ENCODE measurements around the gene MYL10. TPM values are rescaled to one million over a fixed set of nuclear protein-coding genes. Genes with fewer than 3 reads are reported as not detected.

Gene MYL10
- total RNA-seq, 1 experiment from 2014 or later: not detected

DNA sequence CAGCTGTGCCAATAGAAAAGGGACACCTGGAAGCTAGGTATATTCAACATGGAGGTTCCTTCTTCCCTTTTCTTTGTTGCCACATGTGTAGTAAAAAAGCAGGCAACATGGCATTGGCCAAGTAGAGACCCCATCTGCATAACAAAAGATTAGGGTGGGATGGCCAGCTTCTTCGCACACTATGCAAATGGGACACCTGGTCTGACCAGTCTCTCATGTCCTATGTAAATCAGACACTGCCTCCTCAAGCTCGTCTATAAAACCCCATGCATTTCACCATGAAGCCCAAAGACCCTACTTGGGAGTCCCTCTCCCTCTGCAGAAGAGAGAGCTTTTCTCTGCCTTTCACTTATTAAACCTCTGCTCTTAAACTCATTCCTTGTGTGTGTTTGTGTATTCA is 53.9 kb downstream of the MYL10 start:
- Histone ChIP-seq H3K27me3 (ENCODE audit: insufficient read depth, low read depth) (peaks cover 7% of the 10 kb centered on the region; the same call in 1 of the 2 replicates), H3K4me1 (replicated peaks; ENCODE audit: insufficient read depth) (no peaks in the 10 kb centered on the region), H3K27ac (no peak overlapping the region), H3K79me2 (ENCODE audit: low read depth) (no peaks in the 10 kb centered on the region), H3F3A (ENCODE audit: insufficient read depth, low read depth) (no peaks in the 10 kb centered on the region; the same call in 1 of the 2 replicates), H3K36me3 (ENCODE audit: low read depth) (no peaks in the 10 kb centered on the region), H4K20me1 (ENCODE audit: insufficient read depth) (no peaks in the 10 kb centered on the region), H3K4me3 (no peak overlapping the region), H3K4me2 (no peak overlapping the region), H3K9me3 (ENCODE audit: insufficient read depth, low read depth) (peaks cover 4% of the 10 kb centered on the region; the same call in 1 of the 2 replicates), H3K9me2 (ENCODE audit: insufficient read depth) (no peaks in the 10 kb centered on the region), H2AFZ (no peak overlapping the region)
- BruUV-seq (replicated peaks): no TSS peak
- POLR2A ChIA-PET (ENCODE audit: unreplicated experiment): interaction anchor here (0.5 kb wide), 1 partner anchor 237 kb away, joined by 9 read pairs; no protein-coding TSS in a partner anchor
- intact Hi-C loops (cut with micrococcal nuclease; ENCODE audit: unreplicated experiment): no loop called here
- no peak for TF ChIP-seq EZH2 (IDR thresholded peaks at IDR 0.05; ENCODE audit: low read depth)
- TF ChIP-seq, protein P1, sequence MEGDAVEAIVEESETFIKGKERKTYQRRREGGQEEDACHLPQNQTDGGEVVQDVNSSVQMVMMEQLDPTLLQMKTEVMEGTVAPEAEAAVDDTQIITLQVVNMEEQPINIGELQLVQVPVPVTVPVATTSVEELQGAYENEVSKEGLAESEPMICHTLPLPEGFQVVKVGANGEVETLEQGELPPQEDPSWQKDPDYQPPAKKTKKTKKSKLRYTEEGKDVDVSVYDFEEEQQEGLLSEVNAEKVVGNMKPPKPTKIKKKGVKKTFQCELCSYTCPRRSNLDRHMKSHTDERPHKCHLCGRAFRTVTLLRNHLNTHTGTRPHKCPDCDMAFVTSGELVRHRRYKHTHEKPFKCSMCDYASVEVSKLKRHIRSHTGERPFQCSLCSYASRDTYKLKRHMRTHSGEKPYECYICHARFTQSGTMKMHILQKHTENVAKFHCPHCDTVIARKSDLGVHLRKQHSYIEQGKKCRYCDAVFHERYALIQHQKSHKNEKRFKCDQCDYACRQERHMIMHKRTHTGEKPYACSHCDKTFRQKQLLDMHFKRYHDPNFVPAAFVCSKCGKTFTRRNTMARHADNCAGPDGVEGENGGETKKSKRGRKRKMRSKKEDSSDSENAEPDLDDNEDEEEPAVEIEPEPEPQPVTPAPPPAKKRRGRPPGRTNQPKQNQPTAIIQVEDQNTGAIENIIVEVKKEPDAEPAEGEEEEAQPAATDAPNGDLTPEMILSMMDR (conservative IDR thresholded peaks at IDR 0.05): no peak
- DNase-seq: no peak
- CTCF ChIA-PET: interaction anchor here (0.6 kb wide), 1 partner anchor 489 kb away, joined by 3 read pairs; no protein-coding TSS in a partner anchor

GRCh38 chr7:101572156-101572555 is 56.9 kb downstream of the MYL10 start:
- H4K20me1 ChIP-seq (ENCODE audit: insufficient read depth): no peaks in the 10 kb centered on the region
- CTCF ChIA-PET: no interaction called here
- H3K4me3 ChIP-seq: no peak overlapping the region
- H3K4me2 ChIP-seq: no peak overlapping the region
- no peak overlapping the region for H3K27ac ChIP-seq
- no peak for DNase-seq
- intact Hi-C loops (cut with micrococcal nuclease; ENCODE audit: unreplicated experiment): no loop called here
- no peaks in the 10 kb centered on the region for H3K4me1 ChIP-seq (replicated peaks; ENCODE audit: insufficient read depth)
- H2AFZ ChIP-seq: no peak overlapping the region
- H3F3A ChIP-seq (ENCODE audit: insufficient read depth, low read depth): no peaks in the 10 kb centered on the region; the same call in 1 of the 2 replicates
- peaks cover 4% of the 10 kb centered on the region; the same call in 1 of the 2 replicates for H3K9me3 ChIP-seq (ENCODE audit: insufficient read depth, low read depth)
- H3K27me3 ChIP-seq (ENCODE audit: insufficient read depth, low read depth): peaks cover 11% of the 10 kb centered on the region; the same call in 1 of the 2 replicates
- POLR2A ChIA-PET (ENCODE audit: unreplicated experiment): interaction anchor here (0.6 kb wide), 1 partner anchor 13 kb away, joined by 4 read pairs; no protein-coding TSS in a partner anchor
- H3K79me2 ChIP-seq (ENCODE audit: low read depth): no peaks in the 10 kb centered on the region
- TF ChIP-seq EZH2 (IDR thresholded peaks at IDR 0.05; ENCODE audit: low read depth): no peak
- TF ChIP-seq, protein P1 (conservative IDR thresholded peaks at IDR 0.05): no peak
- H3K36me3 ChIP-seq (ENCODE audit: low read depth): no peaks in the 10 kb centered on the region
- no peaks in the 10 kb centered on the region for H3K9me2 ChIP-seq (ENCODE audit: insufficient read depth)
- no TSS peak for BruUV-seq (replicated peaks)

GRCh38 chr7:101567230-101567629 is 61.9 kb downstream of the MYL10 start:
- no TSS peak for BruUV-seq (replicated peaks)
- Histone ChIP-seq H3K27me3 (ENCODE audit: insufficient read depth, low read depth) (peaks cover 11% of the 10 kb centered on the region; the same call in 1 of the 2 replicates), H3K27ac (no peak overlapping the region), H3K79me2 (ENCODE audit: low read depth) (no peaks in the 10 kb centered on the region), H3K36me3 (ENCODE audit: low read depth) (no peaks in the 10 kb centered on the region), H3K4me1 (replicated peaks; ENCODE audit: insufficient read depth) (no peaks in the 10 kb centered on the region), H4K20me1 (ENCODE audit: insufficient read depth) (no peaks in the 10 kb centered on the region), H3K9me2 (ENCODE audit: insufficient read depth) (no peaks in the 10 kb centered on the region), H3K4me3 (no peak overlapping the region), H3K9me3 (ENCODE audit: insufficient read depth, low read depth) (no peaks in the 10 kb centered on the region), H3F3A (ENCODE audit: insufficient read depth, low read depth) (no peaks in the 10 kb centered on the region), H2AFZ (no peak overlapping the region), H3K4me2 (no peak overlapping the region)
- no peak for TF ChIP-seq EZH2 (IDR thresholded peaks at IDR 0.05; ENCODE audit: low read depth)
- TF ChIP-seq, protein P1 (conservative IDR thresholded peaks at IDR 0.05): no peak
- DNase-seq: no peak
- CTCF ChIA-PET: interaction anchor here (0.9 kb wide), 1 partner anchor 9 kb away, joined by 6 read pairs; no protein-coding TSS in a partner anchor
- POLR2A ChIA-PET (ENCODE audit: unreplicated experiment): no interaction called here
- intact Hi-C loops (cut with micrococcal nuclease; ENCODE audit: unreplicated experiment): no loop called here
